GM12891 (cell line): ENCODE measurements around the gene PRDX5.

Experiments
- DNase-seq: peaks from one replicate; pipeline ENCODE4 v3.0.0; 2011; ENCODE audit warnings: low spot score; ENCODE audit not compliant: insufficient read length
- FAIRE-seq: peaks from 2 replicates; lab custom pipeline; 2011; peaks lifted over from hg19 to GRCh38; lab: Jason Lieb, UNC
- PAX5 ChIP-seq: IDR thresholded peaks from 2 replicates; pipeline ENCODE4 v1.6.1; 2011; ENCODE audit warnings: low read length, moderate library complexity, mild to moderate bottlenecking; ENCODE audit not compliant: insufficient read depth, severe bottlenecking
- POLR2A ChIP-seq: IDR thresholded peaks from 2 replicates; pipeline ENCODE4 v1.6.1; 2011; ENCODE audit warnings: low read depth, low read length, control low read depth
- POLR2AphosphoS5 ChIP-seq: IDR thresholded peaks from 2 replicates; pipeline ENCODE4 v1.6.1; 2011; ENCODE audit warnings: low read depth, low read length, control low read depth
- POU2F2 ChIP-seq: IDR thresholded peaks from 2 replicates; pipeline ENCODE4 v1.6.1; 2011; ENCODE audit warnings: low read depth, mild to moderate bottlenecking, control low read depth, low read length, moderate library complexity
- SPI1 ChIP-seq: IDR thresholded peaks from 2 replicates; pipeline ENCODE4 v1.6.1; 2011; ENCODE audit warnings: low read depth, low read length, control low read depth
- TAF1 ChIP-seq: IDR thresholded peaks from 2 replicates; pipeline ENCODE4 v1.6.1; 2011; ENCODE audit warnings: low read depth, low read length, control low read depth

Gene PRDX5

DNA sequence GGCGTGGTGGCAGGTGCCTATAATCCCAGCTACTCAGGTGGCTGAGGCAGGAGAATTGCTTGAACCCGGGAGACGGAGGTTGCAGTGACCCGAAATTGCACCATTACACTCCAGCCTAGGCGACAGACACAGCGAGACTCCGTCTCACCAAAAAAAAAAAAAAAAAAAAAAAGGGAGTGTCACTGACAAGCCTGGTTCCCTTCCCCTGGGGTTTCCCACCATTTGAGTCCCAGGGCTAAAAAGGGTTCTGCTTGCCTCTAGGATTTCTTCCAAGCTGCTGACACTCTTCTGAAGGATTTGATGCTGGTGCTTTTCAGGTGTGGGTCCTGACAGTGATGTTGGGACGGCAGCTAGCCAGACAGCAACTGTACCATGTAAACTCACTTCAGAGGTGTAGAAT is 20.8 kb downstream of the PRDX5 start:
- TF ChIP-seq SPI1 (no peak), TAF1 (no peak), POLR2A (no peak), PAX5 (no peak), POU2F2 (no peak), POLR2AphosphoS5 (no peak)
- DNase-seq (no peak), FAIRE-seq (no peak)

DNA sequence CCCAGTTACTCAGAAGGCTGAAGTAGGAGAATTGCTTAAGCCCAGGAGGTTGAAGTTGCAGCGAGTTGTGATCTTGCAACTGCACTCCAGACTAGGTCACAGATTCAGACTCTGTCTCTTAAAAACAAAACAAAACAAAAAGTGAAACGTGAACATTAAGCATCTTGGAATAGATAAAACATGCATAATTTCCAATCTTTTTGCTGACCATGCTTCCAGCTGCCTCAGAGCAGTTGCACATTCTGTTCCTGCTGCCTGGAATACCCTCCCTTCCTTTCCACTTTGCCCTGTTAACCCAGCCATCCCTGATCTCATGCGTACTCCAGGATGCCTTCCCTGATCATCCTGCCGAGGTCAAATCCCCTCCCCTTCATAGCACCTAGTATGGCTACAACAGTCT is 21.4 kb downstream of the PRDX5 start:
- FAIRE-seq = no peak
- DNase-seq = no peak
- TF ChIP-seq PAX5 (no peak), SPI1 (no peak), POLR2AphosphoS5 (no peak), POLR2A (no peak)

DNA sequence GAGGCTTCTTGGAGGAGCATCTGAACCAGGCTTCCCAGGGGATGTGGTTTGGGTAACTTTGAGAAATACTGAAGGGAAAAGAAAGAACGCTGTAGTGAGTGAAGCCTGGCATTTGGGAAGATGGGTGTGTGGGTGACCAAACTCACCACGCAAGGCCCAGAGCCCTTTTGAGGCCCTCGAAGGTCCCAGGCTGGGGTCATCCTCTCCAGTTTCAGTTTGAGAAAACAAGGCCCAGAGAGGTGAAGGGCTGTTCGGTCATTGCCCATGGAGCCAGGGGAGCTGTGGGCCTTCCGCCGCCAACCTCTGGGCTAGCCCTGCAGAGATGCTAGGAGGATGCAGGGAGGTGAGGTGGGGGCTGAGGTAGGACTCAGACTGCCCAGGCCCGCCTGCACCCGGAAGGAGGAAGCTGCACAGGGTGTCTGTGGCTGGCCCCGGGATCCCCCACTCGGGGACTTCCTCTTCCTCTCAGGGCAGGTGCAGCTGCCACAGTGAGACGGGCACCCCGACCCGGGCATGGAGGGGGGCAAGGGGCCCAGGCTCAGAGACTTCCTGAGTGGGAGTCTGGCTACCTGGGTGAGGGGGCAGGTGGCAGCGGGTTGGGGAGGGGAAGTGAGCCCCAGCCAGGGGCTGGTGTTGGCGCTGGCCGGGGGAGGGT is 22.0 kb downstream of the PRDX5 start, which contains the start of gene CCDC88B:
CCDC88B (plus strand) TSS at position 451 of the 655 bp plus-strand sequence; CDS start at position 514, 63 bp downstream.
- no peak for TF ChIP-seq PAX5
- TF ChIP-seq POU2F2 = peak; percentile 16; the same call in 1 of the 2 replicates
- TF ChIP-seq SPI1 = peak; percentile 89
- TF ChIP-seq POLR2A = peak; percentile 49; the same call in 1 of the 2 replicates
- peak; percentile 71 for TF ChIP-seq POLR2AphosphoS5
- 0 out of 2 replicates have a peak, but pooled peaks have one; percentile 33 for TF ChIP-seq TAF1
- DNase-seq (peak; percentile 86), FAIRE-seq (peak; percentile 51)

DNA sequence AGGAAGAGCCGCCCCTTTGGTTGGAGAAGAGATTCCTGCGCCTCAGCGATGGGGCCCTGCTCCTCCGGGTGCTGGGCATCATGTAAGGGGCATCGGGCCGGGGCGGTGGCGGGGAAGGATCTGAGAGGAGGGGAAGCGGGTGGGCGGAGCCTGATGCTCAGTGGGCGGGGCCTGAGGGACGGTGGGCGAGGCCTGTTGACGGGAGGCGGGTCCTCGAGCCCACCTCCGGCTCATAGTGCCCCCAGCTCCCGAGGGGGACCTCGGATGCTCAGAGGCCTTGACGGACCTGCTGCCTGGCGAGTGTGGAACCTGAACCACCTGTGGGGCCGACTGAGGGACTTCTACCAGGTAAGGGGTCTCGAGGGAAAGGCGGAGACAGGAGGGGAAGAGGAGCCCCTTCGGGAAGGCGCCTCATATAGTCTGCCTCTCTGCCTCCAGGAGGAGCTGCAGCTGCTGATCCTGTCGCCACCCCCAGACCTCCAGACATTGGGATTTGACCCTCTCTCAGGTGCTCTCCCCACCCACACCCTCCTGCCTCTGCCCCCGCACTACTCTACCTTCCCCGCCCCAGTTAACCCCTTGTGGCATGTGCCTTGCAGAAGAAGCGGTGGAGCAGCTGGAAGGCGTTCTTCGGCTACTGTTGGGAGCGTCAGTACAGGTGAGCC is 22.9 kb downstream of the PRDX5 start:
- no peak for DNase-seq
- TF ChIP-seq POU2F2 (no peak), POLR2AphosphoS5 (no peak), TAF1 (no peak), POLR2A (no peak), PAX5 (no peak), SPI1 (no peak)
- peak; percentile 89 for FAIRE-seq

DNA sequence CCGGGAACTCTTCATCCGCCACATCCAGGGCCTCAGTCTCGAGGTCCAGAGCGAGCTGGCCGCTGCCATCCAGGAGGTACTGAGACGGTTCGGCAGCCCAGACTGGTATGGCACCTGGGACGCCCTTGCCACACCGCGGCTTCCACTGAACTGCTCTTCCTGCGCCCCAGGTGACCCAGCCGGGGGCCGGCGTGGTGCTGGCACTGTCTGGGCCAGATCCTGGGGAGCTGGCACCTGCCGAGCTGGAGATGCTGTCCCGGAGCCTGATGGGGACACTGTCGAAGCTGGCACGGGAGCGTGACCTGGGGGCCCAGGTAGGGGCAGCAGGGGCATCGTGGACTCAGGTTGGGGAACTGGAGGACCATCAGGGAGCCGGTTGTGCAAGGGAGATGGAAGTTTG is 23.5 kb downstream of the PRDX5 start:
- FAIRE-seq (no peak), DNase-seq (no peak)

DNA sequence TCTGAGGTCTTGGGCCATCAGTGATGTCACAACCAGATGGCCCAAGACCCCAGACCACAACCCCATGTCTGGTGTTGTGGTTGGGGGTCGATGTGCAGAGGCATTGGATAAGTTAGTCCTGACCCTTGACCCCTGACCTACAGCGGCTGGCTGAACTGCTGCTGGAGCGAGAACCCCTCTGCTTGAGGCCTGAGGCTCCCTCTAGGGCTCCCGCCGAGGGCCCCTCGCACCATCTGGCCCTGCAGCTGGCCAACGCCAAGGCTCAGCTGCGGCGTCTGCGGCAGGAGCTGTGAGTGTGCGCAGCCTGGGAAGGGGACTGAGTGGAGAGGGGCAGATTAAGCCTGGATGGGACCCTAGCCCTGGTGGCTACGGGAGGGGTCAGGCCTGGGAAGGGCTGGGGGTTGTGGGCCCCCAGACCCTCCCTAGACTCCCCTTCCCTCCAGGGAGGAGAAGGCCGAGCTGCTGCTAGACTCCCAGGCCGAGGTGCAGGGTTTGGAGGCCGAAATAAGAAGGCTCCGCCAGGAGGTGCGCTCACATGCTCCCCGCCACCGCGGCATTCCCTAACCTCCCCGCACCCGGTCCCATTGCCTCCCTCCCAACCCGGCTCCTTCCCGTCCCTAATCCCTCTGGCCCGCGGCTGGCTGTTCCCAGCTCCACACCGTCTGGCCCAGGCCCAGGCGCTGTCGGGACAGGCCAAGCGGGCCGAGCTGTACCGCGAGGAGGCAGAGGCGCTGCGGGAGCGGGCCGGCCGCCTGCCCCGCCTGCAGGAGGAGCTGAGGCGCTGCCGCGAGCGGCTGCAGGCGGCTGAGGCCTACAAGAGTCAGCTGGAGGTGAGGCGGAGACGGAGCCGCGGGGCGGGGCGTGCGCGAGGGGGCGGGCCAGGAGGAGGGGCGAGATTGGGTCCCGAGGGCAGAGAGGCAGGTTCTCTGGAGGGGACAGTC is 24.2 kb downstream of the PRDX5 start:
- FAIRE-seq (peak; percentile 89), DNase-seq (peak; percentile 100)
- TF ChIP-seq SPI1 = no peak
- TF ChIP-seq PAX5 = no peak
- TF ChIP-seq POLR2AphosphoS5 = no peak
- TF ChIP-seq POLR2A = no peak

More for the DNA sequence above, 23.5 kb downstream of the PRDX5 start:
- no peak for TF ChIP-seq POLR2A

DNA sequence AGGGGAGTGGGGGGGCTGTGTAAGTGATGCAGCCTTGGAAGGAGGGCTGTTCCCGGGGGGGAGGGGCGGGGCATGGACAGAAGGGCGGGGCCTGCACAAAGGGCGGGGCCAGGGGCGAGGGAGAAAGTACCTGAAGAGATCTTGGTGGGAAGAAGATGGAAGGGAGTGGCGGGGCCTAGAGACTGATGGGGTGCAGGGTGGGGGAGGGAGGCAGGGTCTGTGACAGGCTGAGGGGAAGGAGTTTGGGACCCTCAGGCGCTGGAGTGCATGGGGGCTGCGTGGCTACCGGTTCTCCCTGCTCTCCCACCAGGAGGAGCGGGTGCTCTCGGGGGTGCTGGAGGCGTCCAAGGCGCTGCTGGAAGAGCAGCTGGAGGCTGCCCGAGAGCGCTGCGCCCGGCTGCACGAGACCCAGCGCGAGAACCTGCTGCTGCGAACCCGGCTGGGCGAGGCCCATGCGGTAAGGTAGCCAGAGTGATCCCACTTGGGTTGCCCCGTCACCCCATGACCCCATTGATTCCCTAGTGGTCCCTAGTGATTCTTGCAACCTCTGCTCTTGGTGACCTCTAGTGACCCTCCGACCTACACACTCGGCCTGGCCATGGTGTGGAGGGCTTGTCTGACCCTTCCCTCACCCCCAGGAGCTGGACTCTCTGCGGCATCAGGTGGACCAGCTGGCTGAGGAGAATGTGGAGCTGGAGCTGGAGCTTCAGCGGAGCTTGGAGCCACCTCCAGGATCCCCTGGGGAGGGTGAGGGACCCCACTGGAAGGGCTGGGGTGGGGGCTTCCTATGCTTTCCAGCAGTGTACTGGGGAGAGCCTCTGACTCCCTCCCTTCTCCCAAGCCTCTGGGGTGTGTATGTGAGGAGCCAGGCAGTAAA is 25.2 kb downstream of the PRDX5 start:
- no peak for TF ChIP-seq POU2F2
- no peak for TF ChIP-seq POLR2A
- TF ChIP-seq TAF1 = no peak
- TF ChIP-seq SPI1 = no peak
- no peak for TF ChIP-seq POLR2AphosphoS5
- no peak for TF ChIP-seq PAX5
- no peak for DNase-seq
- FAIRE-seq = no peak

DNA sequence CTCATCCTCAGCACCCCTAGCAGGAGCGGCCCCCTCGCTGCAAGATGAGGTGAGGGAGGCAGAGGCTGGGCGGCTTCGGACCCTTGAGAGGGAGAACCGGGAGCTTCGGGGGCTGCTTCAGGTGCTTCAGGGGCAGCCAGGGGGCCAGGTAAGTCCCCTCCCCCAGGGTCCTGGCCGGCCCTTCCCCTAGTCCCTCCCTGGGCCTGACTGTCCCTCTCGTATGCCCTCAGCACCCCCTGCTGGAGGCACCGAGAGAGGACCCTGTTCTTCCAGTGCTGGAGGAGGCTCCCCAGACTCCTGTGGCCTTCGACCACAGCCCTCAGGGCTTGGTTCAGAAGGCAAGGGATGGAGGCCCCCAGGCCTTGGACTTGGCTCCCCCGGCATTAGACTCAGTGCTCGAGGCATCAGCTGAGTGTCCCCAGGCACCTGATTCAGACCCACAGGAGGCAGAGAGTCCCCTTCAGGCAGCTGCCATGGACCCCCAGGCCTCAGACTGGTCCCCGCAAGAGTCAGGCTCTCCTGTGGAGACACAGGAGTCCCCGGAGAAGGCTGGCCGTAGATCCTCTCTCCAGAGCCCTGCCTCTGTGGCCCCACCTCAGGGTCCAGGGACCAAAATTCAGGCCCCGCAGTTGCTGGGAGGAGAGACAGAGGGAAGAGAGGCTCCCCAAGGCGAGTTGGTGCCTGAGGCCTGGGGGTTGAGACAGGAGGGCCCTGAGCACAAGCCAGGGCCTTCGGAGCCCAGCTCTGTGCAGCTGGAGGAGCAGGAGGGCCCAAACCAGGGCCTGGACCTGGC is 26.0 kb downstream of the PRDX5 start:
- FAIRE-seq = no peak
- no peak for DNase-seq
- TF ChIP-seq POLR2AphosphoS5 (no peak), SPI1 (no peak), TAF1 (no peak), POLR2A (no peak), POU2F2 (no peak), PAX5 (no peak)
